ENCODE measurements around the gene RFPL3. TPM values are rescaled to one million over a fixed set of nuclear protein-coding genes. Genes with fewer than 3 reads are reported as not detected.
"Not testable (repeated sequence)": the region's sequence is repeated elsewhere in the genome, so short reads cannot be mapped to it uniquely, and the experiment has no call there.

RFPL3 gene
- total RNA-seq (2013; cell fraction: nucleolus; rRNA removed), result not detected in 2 replicates
- total RNA-seq (2014; rRNA removed) (not detected in 2 replicates), total RNA-seq (2014; rRNA removed; fragmentation: Illumina TruSeq; extraction: Trizol) (not detected in 2 replicates), total RNA-seq (2021) (not detected in 2 replicates), polyA plus RNA-seq (2011; rRNA removed) (not detected in 2 replicates), polyA plus RNA-seq (2014; fragmentation: Illumina TruSeq; extraction: Trizol) (not detected in 2 replicates), polyA plus RNA-seq (2014; fragmentation: Nextera tagmentation; extraction: Ambion mirVana) (not detected), polyA plus RNA-seq (2014; rRNA removed) (not detected in 2 replicates), polyA plus RNA-seq (2016; fragmentation: Nextera tagmentation; extraction: Ambion mirVana) (not detected), polyA minus RNA-seq (2011; rRNA and poly(A)+ RNA removed) (not detected in 2 replicates), Bru-seq, nascent RNA (not detected), BruChase-seq, experiment 1, labeled RNA remaining after a 6-hour chase (not detected), BruChase-seq, experiment 2, labeled RNA remaining after a 2-hour chase (not detected)
- not detected for polyA plus RNA-seq (2011; ENCODE audit: low read depth)
- polyA plus RNA-seq (2011; cell fraction: cytosol; rRNA removed), result not detected in 2 replicates
- not detected in 2 replicates for polyA plus RNA-seq (2011; cell fraction: nucleus; rRNA removed)
- polyA plus RNA-seq (2012), result not detected in 2 replicates
- polyA minus RNA-seq (2011; cell fraction: cytosol; rRNA and poly(A)+ RNA removed), result not detected in 2 replicates
- polyA minus RNA-seq (2011; cell fraction: nucleus; rRNA and poly(A)+ RNA removed), result not detected in 2 replicates
- long read RNA-seq, experiment 1, result 0 reads
- long read RNA-seq, experiment 2, result 0 reads

DNA sequence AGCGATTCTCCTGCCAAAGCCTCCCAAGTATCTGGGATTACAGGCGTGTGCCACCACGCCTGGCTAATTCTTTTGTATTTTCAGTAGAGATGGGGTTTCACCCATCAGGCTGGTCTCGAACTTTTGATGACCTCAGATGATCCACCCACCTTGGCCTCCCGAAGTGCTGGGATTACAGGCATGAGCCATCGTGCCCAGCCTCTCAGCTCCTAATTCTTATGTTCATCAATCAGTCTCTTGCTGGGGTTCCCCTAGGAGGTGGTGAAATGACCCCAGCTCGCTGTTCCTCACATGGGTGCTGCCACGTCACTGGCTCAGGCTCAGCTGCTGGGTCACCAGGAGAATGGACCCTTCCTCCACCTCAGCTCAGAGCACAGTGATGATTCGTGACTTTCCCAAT is at the start of gene RFPL3:
Gene RFPL3, plus strand, starts transcription at position 301 of the 400 bp plus-strand sequence. CDS start 205 bp downstream, outside the sequence.
- CTCF ChIA-PET; intact Hi-C loops (cut with micrococcal nuclease; ENCODE audit: unreplicated experiment); BruUV-seq (replicated peaks); H3K4me3 ChIP-seq; H3K9me3 ChIP-seq (replicated peaks; ENCODE audit: control insufficient read depth, insufficient read depth, low read length); H3K4me1 ChIP-seq (ENCODE audit: control insufficient read depth, insufficient read depth, low read length); H3K4me2 ChIP-seq (ENCODE audit: control insufficient read depth, insufficient read depth); POLR2A ChIA-PET; H3K79me2 ChIP-seq (ENCODE audit: control insufficient read depth, insufficient read depth, low read length); H3K27ac ChIP-seq (ENCODE audit: control insufficient read depth, insufficient read depth); in situ Hi-C loops (cut with MboI); RAD21 ChIA-PET (ENCODE audit: unreplicated experiment); DNase-seq (ENCODE audit: low read depth, low spot score); H3K36me3 ChIP-seq (ENCODE audit: control insufficient read depth in 2 of 2, insufficient read depth in 2 of 2, low read length in 1 of 2); H2AFZ ChIP-seq (ENCODE audit: control insufficient read depth, low read depth, low read length); FAIRE-seq; H4K20me1 ChIP-seq (ENCODE audit: control insufficient read depth, insufficient read depth); ATAC-seq; H3K9ac ChIP-seq (ENCODE audit: control insufficient read depth, insufficient read depth, low read length); H3K27me3 ChIP-seq (replicated peaks in 1 of 2; ENCODE audit: control insufficient read depth in 2 of 2, insufficient read depth in 2 of 2, low read length in 1 of 2): not testable (repeated sequence)
- SMC1A ChIA-PET (ENCODE audit: uncharacterized antibody, unreplicated experiment), result interaction anchor here (0.6 kb wide), 1 partner anchor 66 kb away, joined by 3 read pairs; no protein-coding TSS in a partner anchor
- WGBS (ENCODE audit: insufficient coverage, insufficient replicate concordance, low lambda C conversion rate, missing lambda C conversion rate), result 19% methylated on average over 9 of the region's 9 CpGs

- in situ Hi-C loops (cut with MboI), result no loop called here
- ChIA-PET SMC1A (ENCODE audit: uncharacterized antibody, unreplicated experiment) (no interaction called here), RAD21 (ENCODE audit: unreplicated experiment) (no interaction called here), POLR2A (no interaction called here), CTCF (interaction anchor here (1.5 kb wide), 1 partner anchor 42 kb away, joined by 3 read pairs; no protein-coding TSS in a partner anchor)
- Histone ChIP-seq H4K20me1 (ENCODE audit: control insufficient read depth, insufficient read depth) (no peaks in the 10 kb centered on the region), H3K4me3 (no peak overlapping the region), H3K4me2 (ENCODE audit: control insufficient read depth, insufficient read depth) (no peak overlapping the region), H2AFZ (ENCODE audit: control insufficient read depth, low read depth, low read length) (no peak overlapping the region), H3K27me3 (replicated peaks in 1 of 2; ENCODE audit: control insufficient read depth in 2 of 2, insufficient read depth in 2 of 2, low read length in 1 of 2) (no peaks in the 10 kb centered on the region), H3K9ac (ENCODE audit: control insufficient read depth, insufficient read depth, low read length) (no peak overlapping the region), H3K4me1 (ENCODE audit: control insufficient read depth, insufficient read depth, low read length) (no peaks in the 10 kb centered on the region), H3K9me3 (replicated peaks; ENCODE audit: control insufficient read depth, insufficient read depth, low read length) (no peaks in the 10 kb centered on the region), H3K27ac (ENCODE audit: control insufficient read depth, insufficient read depth) (no peak overlapping the region), H3K36me3 (ENCODE audit: control insufficient read depth in 2 of 2, insufficient read depth in 2 of 2, low read length in 1 of 2) (no peaks in the 10 kb centered on the region), H3K79me2 (ENCODE audit: control insufficient read depth, insufficient read depth, low read length) (no peaks in the 10 kb centered on the region)
- no TSS peak for BruUV-seq (replicated peaks)
- TF ChIP-seq ETV6 (conservative IDR thresholded peaks at IDR 0.05 in 1 of 2, IDR thresholded peaks at IDR 0.05 in 1 of 2; ENCODE audit: borderline replicate concordance in 1 of 2, low read depth in 1 of 2) (no peak), STAT1 (conservative IDR thresholded peaks at IDR 0.05) (no peak), TBL1XR1 (IDR thresholded peaks at IDR 0.05; ENCODE audit: low read depth, low read length) (no peak), ZNF207 (IDR thresholded peaks at IDR 0.05; ENCODE audit: borderline replicate concordance) (no peak), ZBED1 (IDR thresholded peaks at IDR 0.05; ENCODE audit: borderline replicate concordance) (no peak), WRNIP1 (IDR thresholded peaks at IDR 0.05; ENCODE audit: borderline replicate concordance, low read depth, low read length) (no peak), ZNF622 (IDR thresholded peaks at IDR 0.05) (no peak)
- TF ChIP-seq, protein P1, sequence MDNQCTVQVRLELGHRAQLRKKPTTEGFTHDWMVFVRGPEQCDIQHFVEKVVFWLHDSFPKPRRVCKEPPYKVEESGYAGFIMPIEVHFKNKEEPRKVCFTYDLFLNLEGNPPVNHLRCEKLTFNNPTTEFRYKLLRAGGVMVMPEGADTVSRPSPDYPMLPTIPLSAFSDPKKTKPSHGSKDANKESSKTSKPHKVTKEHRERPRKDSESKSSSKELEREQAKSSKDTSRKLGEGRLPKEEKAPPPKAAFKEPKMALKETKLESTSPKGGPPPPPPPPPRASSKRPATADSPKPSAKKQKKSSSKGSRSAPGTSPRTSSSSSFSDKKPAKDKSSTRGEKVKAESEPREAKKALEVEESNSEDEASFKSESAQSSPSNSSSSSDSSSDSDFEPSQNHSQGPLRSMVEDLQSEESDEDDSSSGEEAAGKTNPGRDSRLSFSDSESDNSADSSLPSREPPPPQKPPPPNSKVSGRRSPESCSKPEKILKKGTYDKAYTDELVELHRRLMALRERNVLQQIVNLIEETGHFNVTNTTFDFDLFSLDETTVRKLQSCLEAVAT (IDR thresholded peaks at IDR 0.05), result no peak
- FAIRE-seq (no peak), ATAC-seq (no peak), DNase-seq (ENCODE audit: low read depth, low spot score) (no peak)
- 31% methylated on average over 7 of the region's 7 CpGs for WGBS (ENCODE audit: insufficient coverage, insufficient replicate concordance, low lambda C conversion rate, missing lambda C conversion rate)
- intact Hi-C loops (cut with micrococcal nuclease; ENCODE audit: unreplicated experiment), result no loop called here
Measured at GRCh38 chr22:32308191-32308590, 49.5 kb upstream of the RFPL3 start.

Measured in GM12878 (cell line).